ENCODE measurements around the gene TMEM270. TPM values are rescaled to one million over a fixed set of nuclear protein-coding genes. Genes with fewer than 3 reads are reported as not detected.
A peak's percentile ranks its signal among the peaks of the same experiment; 100 is the strongest.

The TMEM270 gene
- total RNA-seq, 1 experiment from 2014 or later: 1.1 TPM

- peaks cover 23% of the 10 kb centered on the region for H3K79me2 ChIP-seq (ENCODE audit: insufficient read depth, low read length)
- peak overlapping the region; percentile 96 for H3K27ac ChIP-seq (ENCODE audit: low read depth, low read length)
- DNase-seq (ENCODE audit: low read depth, low spot score): peak; percentile 90
- H3K9ac ChIP-seq (ENCODE audit: low read length): peak overlapping the region; percentile 99
- 0 out of 4 replicates have a peak, but pooled peaks cover 0 to 7% of the 10 kb centered on the region in 2 experiments for H3K36me3 ChIP-seq (ENCODE audit: control insufficient read depth in 1 of 2, insufficient read depth in 2 of 2, low read length in 2 of 2)
- ChIA-PET POLR2A (interaction anchor here (0.6 to 2.3 kb wide), 13 partner anchors 13 to 356 kb away, joined by 3 to 21 read pairs (median 5); partner anchors contain the start of genes ABHD11, CLDN3 and METTL27), RAD21 (ENCODE audit: low non-redundant PET in 1 of 2, low total read pairs in 2 of 2, uncharacterized antibody in 2 of 2, unreplicated experiment in 2 of 2) (interaction anchor here (0.9 to 1.2 kb wide), 5 partner anchors 17 to 94 kb away, joined by 3 to 5 read pairs (median 4); no protein-coding TSS in a partner anchor), CTCF (interaction anchor here (0.7 to 3.1 kb wide), 5 partner anchors 17 to 199 kb away, joined by 3 to 12 read pairs (median 3); partner anchors contain the start of gene ABHD11)
- peak; percentile 51 for ATAC-seq
- H2AFZ ChIP-seq (ENCODE audit: low read depth, low read length, poor library complexity, severe bottlenecking): no peak overlapping the region
- no peaks in the 10 kb centered on the region for H3K27me3 ChIP-seq (ENCODE audit: insufficient read depth, low read length)
- H3K9me2 ChIP-seq (ENCODE audit: insufficient read depth): no peaks in the 10 kb centered on the region
- peak overlapping the region; percentile 6 to 43; a peak in 3 of 4 replicates for H3K4me3 ChIP-seq (replicated peaks in 1 of 2; ENCODE audit: low read depth in 1 of 2, low read length in 2 of 2)
- intact Hi-C loops (cut with micrococcal nuclease): no loop called here
- BruUV-seq (replicated peaks): no TSS peak
- peak overlapping the region; percentile 99 for H3K4me2 ChIP-seq (ENCODE audit: low read length)
- no peaks in the 10 kb centered on the region for H4K20me1 ChIP-seq (ENCODE audit: insufficient read depth)
- H3K4me1 ChIP-seq (ENCODE audit: control insufficient read depth in 1 of 2, insufficient read depth in 2 of 2, low read length in 2 of 2): peaks cover 73 to 97% of the 10 kb centered on the region in 2 experiments
- H3K9me3 ChIP-seq (ENCODE audit: control insufficient read depth in 1 of 2, insufficient read depth in 1 of 2, low read depth in 1 of 2, low read length in 2 of 2): no peaks in the 10 kb centered on the region
- TF ChIP-seq CBX3 (IDR thresholded peaks at IDR 0.05; ENCODE audit: low read depth) (no peak), TCF7L2 (IDR thresholded peaks at IDR 0.05; ENCODE audit: borderline replicate concordance, extremely low read depth, insufficient read depth, insufficient read length) (peak; percentile 14), POLR2AphosphoS5 (IDR thresholded peaks at IDR 0.05; ENCODE audit: low read depth, low read length) (peak; percentile 48; the same call in 1 of the 2 replicates), EZH2phosphoT487 (IDR thresholded peaks at IDR 0.05; ENCODE audit: borderline replicate concordance) (no peak), SRF (IDR thresholded peaks at IDR 0.05; ENCODE audit: low read depth) (no peak), FOSL1 (IDR thresholded peaks at IDR 0.05; ENCODE audit: low read depth) (no peak), CEBPB (IDR thresholded peaks at IDR 0.05; ENCODE audit: low read depth) (no peak), ZBTB33 (IDR thresholded peaks at IDR 0.05; ENCODE audit: extremely low read depth, insufficient replicate concordance, low read length) (no peak), ZNF274 (IDR thresholded peaks at IDR 0.05; ENCODE audit: low read depth, low read length) (no peak), ZFX (IDR thresholded peaks at IDR 0.05) (no peak), POLR2A (IDR thresholded peaks at IDR 0.05; ENCODE audit: borderline replicate concordance, extremely low read depth, insufficient read depth, insufficient read length) (peak; percentile 55), MAX (IDR thresholded peaks at IDR 0.05) (no peak), EGR1 (IDR thresholded peaks at IDR 0.05; ENCODE audit: low read depth) (no peak), YY1 (IDR thresholded peaks at IDR 0.05; ENCODE audit: extremely low read depth, insufficient replicate concordance, low read depth, low read length) (no peak), JUND (IDR thresholded peaks at IDR 0.05) (no peak), CTCF (IDR thresholded peaks at IDR 0.05 in 2 of 3, conservative IDR thresholded peaks at IDR 0.05 in 1 of 3; ENCODE audit: borderline replicate concordance in 1 of 3, insufficient read depth in 1 of 3, low read depth in 2 of 3, low read length in 2 of 3) (no peak), ELF1 (IDR thresholded peaks at IDR 0.05; ENCODE audit: borderline replicate concordance, low read depth) (no peak), EZH2 (IDR thresholded peaks at IDR 0.05) (no peak), REST (IDR thresholded peaks at IDR 0.05; ENCODE audit: low read depth) (no peak)
Measured at GRCh38 chr7:73828107-73828803, 32.7 kb upstream of the TMEM270 start.

Measured in HCT116 (cell line).